Peyer's patch (tissue), 4 donors: ENCODE data around the gene RNF114.

Source experiments
- POLR2A ChIP-seq, 2 donors: fragments of 450-650 bp; IDR thresholded peaks; one replicate each; pipeline ENCODE4 v1.5.1; 2017; ENCODE audit warnings: antibody characterized with exemption in 2 of 2, mild to moderate bottlenecking in 2 of 2, moderate library complexity in 2 of 2
- TF ChIP-seq, protein P1 (sequence below), 6 experiments: fragments of 450-650 bp in 4 of 6; fragments of 200-600 bp in 2 of 6; sonication (generic) in 1 of 6; IDR thresholded peaks; one replicate each; pipeline ENCODE4 v1.5.1; 2017 to 2019; ENCODE audit warnings: antibody characterized with exemption in 6 of 6, mild to moderate bottlenecking in 3 of 6, moderate library complexity in 1 of 6

DNA sequence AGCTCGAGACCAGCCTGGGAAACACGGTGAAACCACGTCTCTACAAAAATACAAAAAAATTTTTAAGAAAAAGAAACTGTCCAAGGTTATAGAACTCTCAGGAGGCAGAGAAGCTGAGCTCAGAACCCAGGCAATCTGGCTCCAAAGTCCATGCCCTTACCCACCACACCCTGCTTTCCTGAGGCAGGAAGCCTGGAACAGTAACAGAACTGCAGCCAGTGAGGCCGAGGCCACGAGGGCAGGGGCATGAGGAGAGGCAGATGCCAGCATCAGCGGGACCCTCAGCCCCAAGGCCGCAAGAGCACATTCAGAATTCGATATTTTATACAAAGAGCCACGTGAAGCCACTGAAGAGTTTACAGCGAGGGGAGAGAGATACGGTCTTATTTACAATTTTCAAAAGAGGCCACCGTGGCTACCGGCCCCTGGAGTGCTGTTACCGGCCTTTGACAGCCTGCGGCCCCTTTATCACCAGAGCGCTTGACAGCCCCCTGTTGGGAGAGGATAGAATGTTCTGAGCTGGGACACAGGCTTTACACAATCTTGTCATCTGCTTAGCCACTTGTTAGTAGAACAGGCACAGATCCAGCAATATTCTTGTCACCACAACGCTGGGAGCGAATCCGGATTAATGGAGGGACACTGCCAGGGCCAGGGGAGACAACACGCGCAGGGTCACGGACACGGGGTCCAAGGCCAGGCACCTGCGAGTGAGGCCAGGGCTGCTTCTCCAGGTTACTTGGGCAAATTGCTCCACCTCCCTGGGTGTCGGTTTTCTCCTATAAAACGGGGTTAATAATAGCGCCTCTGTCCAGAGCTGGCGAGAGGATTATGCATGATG lies 26.5 kb upstream of the RNF114 start:
- peak in 1 of 2 donors; percentile 62 for TF ChIP-seq POLR2A (IDR thresholded peaks at IDR 0.05)
- TF ChIP-seq, protein P1, sequence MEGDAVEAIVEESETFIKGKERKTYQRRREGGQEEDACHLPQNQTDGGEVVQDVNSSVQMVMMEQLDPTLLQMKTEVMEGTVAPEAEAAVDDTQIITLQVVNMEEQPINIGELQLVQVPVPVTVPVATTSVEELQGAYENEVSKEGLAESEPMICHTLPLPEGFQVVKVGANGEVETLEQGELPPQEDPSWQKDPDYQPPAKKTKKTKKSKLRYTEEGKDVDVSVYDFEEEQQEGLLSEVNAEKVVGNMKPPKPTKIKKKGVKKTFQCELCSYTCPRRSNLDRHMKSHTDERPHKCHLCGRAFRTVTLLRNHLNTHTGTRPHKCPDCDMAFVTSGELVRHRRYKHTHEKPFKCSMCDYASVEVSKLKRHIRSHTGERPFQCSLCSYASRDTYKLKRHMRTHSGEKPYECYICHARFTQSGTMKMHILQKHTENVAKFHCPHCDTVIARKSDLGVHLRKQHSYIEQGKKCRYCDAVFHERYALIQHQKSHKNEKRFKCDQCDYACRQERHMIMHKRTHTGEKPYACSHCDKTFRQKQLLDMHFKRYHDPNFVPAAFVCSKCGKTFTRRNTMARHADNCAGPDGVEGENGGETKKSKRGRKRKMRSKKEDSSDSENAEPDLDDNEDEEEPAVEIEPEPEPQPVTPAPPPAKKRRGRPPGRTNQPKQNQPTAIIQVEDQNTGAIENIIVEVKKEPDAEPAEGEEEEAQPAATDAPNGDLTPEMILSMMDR (IDR thresholded peaks at IDR 0.05), result peak in 2 of 6 experiments; percentile 1 to 14
